Breast epithelium (tissue), 4 donors: ENCODE data around the gene ZNF518A. TPM values are rescaled to one million over a fixed set of nuclear protein-coding genes. Genes with fewer than 3 reads are reported as not detected.

ENCODE experiments used
- DNase-seq, 2 donors: peaks; one replicate each; pipeline ENCODE4 v3.0.0-alpha.2; 2019; ENCODE audit warnings: low spot score in 2 of 2
- H3K27ac ChIP-seq, 2 donors: fragments of 200-600 bp; sonication (generic) in 1 of 2; one replicate each; pipeline ENCODE4 v1.5.1; 2016 to 2019; ENCODE audit warnings: mild to moderate bottlenecking in 1 of 2
- H3K27me3 ChIP-seq, 2 donors: fragments of 200-600 bp; sonication (generic) in 1 of 2; one replicate each; pipeline versions ENCODE4 v1.5.1 to v1.6.0; 2017 to 2019; ENCODE audit warnings: control low read depth in 1 of 2, mild to moderate bottlenecking in 1 of 2
- H3K36me3 ChIP-seq: fragments of 200-600 bp; one replicate; pipeline ENCODE4 v1.5.1; 2019
- H3K4me1 ChIP-seq, 2 donors: fragments of 200-600 bp; sonication (generic); one replicate each; pipeline ENCODE4 v1.5.1; 2016 to 2019; ENCODE audit warnings: control low read depth in 1 of 2
- H3K4me3 ChIP-seq, 3 donors: fragments of 200-600 bp; sonication (generic); 1 replicate in 2 of 3; 2 replicates in 1 of 3; pipeline ENCODE4 v1.5.1; 2016 to 2019; ENCODE audit warnings: mild to moderate bottlenecking in 3 of 3, moderate library complexity in 2 of 3
- H3K9me3 ChIP-seq, 2 donors: fragments of 200-600 bp; sonication (generic) in 1 of 2; one replicate each; pipeline ENCODE4 v1.5.1; 2016 to 2019; ENCODE audit warnings: control low read depth in 1 of 2
- CTCF ChIP-seq, 3 donors: fragments of 450-650 bp; IDR thresholded peaks; one replicate each; pipeline ENCODE4 v1.5.1; 2016 to 2017; ENCODE audit warnings: antibody characterized with exemption in 3 of 3, mild to moderate bottlenecking in 3 of 3, moderate library complexity in 3 of 3
- POLR2A ChIP-seq: fragments of 450-650 bp; IDR thresholded peaks from one replicate; pipeline ENCODE4 v1.6.1; 2016; ENCODE audit warnings: antibody characterized with exemption, mild to moderate bottlenecking, moderate library complexity
- POLR2AphosphoS5 ChIP-seq, 3 donors: sonication (generic); formaldehyde crosslinking; IDR thresholded peaks; one replicate each; pipeline ENCODE4 v1.6.1; 2017; ENCODE audit warnings: antibody characterized with exemption in 3 of 3
- intact Hi-C: fragments of 100-400 bp; cut with DNase I; formaldehyde crosslinking; loops from one replicate; pipeline ENCODE4 v1.15.1; 2023; ENCODE audit warnings: low total_unique reads
- total RNA-seq, 3 donors: library from RNA; depleted of rRNA; stranded (reverse); fragments of >200 nt; gene quantifications; one replicate each; pipeline ENCODE4 v1.1.0, GENCODE V29; 2016

Gene ZNF518A
- total RNA-seq, 3 donors from 2014 or later = 18.1 to 33.7 (median 22.9) TPM

DNA sequence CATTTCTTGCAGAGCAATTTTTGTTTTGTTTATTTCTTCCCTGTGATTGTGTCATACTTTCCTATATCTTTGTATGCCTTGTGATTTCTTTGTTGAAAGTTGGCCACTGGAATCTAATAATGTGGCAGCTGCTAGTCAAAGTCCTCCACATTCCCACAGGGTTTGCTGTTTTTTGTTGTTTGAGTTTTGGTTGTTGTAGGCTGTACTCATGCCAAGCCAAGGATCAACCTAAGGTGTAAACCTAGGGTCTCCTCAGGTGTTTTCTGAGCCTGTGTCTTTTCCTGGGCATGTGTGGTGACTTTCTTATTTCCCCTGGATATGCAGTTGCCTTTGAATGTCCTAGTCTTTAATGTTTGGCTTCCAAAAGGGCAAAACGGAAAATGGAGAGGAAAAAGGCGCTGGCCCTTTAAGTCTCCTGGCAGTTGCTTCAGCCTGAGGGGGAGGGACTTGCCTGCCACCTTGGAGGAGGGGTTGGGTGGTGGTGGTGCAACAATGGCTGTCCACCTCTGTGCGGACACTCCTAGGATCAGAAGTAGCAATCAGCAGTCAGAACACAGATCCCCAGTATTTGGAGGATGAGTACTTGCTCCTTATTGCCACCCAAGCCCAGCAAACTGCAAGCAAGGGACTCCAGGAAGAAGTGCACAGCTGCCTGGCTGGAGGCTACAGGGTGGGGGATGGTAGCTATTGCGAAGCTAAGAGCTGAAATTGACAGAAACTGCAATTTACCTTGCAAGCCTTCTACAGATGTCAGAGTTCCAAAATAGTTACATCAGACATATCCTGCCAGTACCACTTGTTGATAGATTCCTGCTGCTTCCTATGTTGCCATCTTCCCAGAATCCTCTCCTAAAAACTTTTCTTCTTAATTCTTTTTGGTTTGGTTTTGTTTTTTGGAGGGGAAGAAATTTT is 5.6 kb upstream of the ZNF518A start:
- H3K4me1 ChIP-seq = no peaks in the 10 kb centered on the region
- H3K27me3 ChIP-seq = peaks cover 0 to 54% of the 10 kb centered on the region in 2 donors
- no peaks in the 10 kb centered on the region for H3K36me3 ChIP-seq
- intact Hi-C loops = no loop called here
- no peak overlapping the region for H3K27ac ChIP-seq
- no peak for DNase-seq
- TF ChIP-seq POLR2A = no peak
- TF ChIP-seq POLR2AphosphoS5 (IDR thresholded peaks at IDR 0.05) = peak in 1 of 3 donors; percentile 24
- no peaks in the 10 kb centered on the region for H3K9me3 ChIP-seq
- peak overlapping the region in 1 of 3 donors; percentile 12 for H3K4me3 ChIP-seq

DNA sequence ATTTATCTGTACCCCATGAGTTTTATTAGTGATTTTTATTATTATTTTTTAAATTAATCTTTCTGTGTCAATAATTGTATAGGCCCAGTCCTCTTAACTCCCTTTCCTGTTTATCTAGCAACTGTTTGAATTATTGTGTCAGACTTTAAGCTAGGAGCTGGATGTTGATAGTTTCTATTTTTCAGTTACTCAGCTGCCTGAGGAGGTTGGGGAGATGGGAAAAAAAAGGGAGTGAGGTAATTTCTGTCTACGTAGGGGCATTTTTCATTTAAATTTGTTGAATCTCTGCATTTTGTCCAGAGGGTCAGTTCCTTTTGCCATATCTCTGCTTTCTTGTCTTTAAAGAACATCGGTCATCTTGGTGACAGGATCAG is 5.0 kb upstream of the ZNF518A start:
- no peak for DNase-seq
- intact Hi-C loops = no loop called here
- Histone ChIP-seq H3K4me1 (no peaks in the 10 kb centered on the region), H3K4me3 (no peak overlapping the region), H3K9me3 (no peaks in the 10 kb centered on the region), H3K36me3 (no peaks in the 10 kb centered on the region), H3K27me3 (peaks cover 0 to 54% of the 10 kb centered on the region in 2 donors), H3K27ac (no peak overlapping the region)
- TF ChIP-seq POLR2A (no peak), CTCF (IDR thresholded peaks at IDR 0.05) (no peak), POLR2AphosphoS5 (IDR thresholded peaks at IDR 0.05) (no peak)

DNA sequence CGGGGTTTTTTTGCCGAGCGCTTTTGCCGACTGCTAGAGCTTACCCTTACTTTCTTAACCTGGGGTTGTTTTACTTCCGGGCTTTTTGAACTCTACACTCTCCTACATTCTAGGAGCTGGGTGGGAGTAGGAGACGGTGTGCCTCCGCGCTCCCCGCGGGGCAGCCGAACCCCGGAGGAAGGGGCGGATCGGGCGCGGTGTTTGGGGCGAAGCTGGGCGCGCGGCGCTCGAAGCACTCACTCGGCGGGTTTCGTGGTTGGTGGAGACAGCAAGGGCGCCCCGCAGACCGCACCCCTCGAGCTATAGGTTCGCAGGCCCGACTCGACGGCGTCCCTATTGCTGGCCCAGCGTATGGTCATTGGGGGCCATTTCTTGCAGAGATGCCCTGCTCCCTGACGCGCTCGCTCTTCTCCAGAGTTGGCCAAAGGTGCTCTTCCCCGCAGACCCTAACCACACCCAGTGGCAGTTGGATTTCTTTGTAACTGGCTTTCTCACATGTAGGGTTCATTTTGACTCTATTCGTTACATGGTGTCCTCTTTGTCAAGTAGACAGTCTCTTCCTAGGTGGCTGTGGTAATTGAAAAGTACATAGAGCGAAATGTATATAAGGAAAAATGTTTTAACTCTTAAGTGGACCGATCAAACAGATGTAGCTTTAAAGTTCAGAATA is 364 bp downstream of the ZNF518A start:
- intact Hi-C loops = no loop called here
- no peak for TF ChIP-seq POLR2AphosphoS5 (IDR thresholded peaks at IDR 0.05)
- no peak for TF ChIP-seq POLR2A
- TF ChIP-seq CTCF (IDR thresholded peaks at IDR 0.05) = no peak
- peak in 1 of 2 donors; percentile 53 for DNase-seq

DNA sequence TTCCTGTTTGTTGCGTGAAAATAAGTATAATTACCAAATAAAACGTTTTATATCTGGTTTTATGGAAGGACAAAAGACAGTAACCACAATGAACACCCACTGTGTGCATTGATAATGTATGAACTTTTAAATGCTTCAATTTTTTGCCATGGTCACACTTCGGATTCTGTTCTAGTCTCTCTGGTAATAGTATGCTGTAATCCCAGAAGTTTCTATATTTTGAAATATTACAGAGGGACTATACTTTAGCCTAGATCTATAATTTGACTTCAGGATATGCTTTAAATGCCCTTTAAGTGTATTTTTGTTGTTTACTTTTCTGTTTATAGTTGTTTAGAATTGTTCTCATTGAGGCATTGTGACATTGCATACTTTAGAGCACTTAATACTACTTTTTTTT is 1.5 kb downstream of the ZNF518A start:
- H3K36me3 ChIP-seq = peaks cover 11% of the 10 kb centered on the region
- H3K27ac ChIP-seq = no peak overlapping the region
- no peaks in the 10 kb centered on the region for H3K9me3 ChIP-seq
- intact Hi-C loops = no loop called here
- H3K27me3 ChIP-seq = peaks cover 0 to 17% of the 10 kb centered on the region in 2 donors
- H3K4me3 ChIP-seq = no peak overlapping the region
- peaks cover 0 to 8% of the 10 kb centered on the region in 2 donors for H3K4me1 ChIP-seq
- DNase-seq = no peak
- TF ChIP-seq POLR2AphosphoS5 (IDR thresholded peaks at IDR 0.05) (no peak), CTCF (IDR thresholded peaks at IDR 0.05) (no peak), POLR2A (no peak)

More for the DNA sequence above, 364 bp downstream of the ZNF518A start:
- H3K4me3 ChIP-seq = peak overlapping the region; percentile 80 to 85 (median 82)
- H3K36me3 ChIP-seq = peaks cover 11% of the 10 kb centered on the region
- peaks cover 0 to 8% of the 10 kb centered on the region in 2 donors for H3K4me1 ChIP-seq
- no peaks in the 10 kb centered on the region for H3K9me3 ChIP-seq
- peaks cover 0 to 17% of the 10 kb centered on the region in 2 donors for H3K27me3 ChIP-seq
- H3K27ac ChIP-seq = peak overlapping the region; percentile 96 to 98

DNA sequence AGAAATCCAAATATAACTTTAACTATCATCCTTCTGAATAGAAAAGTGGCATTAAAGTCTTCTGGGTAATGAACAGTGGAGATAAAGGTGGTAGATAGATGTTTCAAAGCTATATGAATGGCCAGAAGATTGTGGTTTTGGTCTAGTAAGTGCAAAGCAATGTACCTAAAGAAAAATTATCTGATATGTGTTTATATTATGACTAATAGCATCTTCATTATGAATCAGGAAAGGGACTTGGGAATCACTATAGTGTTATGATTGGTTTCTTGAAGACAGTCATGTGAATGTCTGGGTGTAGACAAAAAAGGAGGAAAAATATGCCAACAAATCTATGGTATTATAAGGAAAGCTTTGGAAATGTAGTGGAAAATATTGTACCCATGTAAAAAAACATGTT is 3.0 kb downstream of the ZNF518A start:
- H3K9me3 ChIP-seq = no peaks in the 10 kb centered on the region
- intact Hi-C loops = no loop called here

More for the DNA sequence above, 3.0 kb downstream of the ZNF518A start:
- TF ChIP-seq CTCF (IDR thresholded peaks at IDR 0.05) = no peak
- no peak for TF ChIP-seq POLR2AphosphoS5 (IDR thresholded peaks at IDR 0.05)
- no peak for TF ChIP-seq POLR2A
- H3K36me3 ChIP-seq = peaks cover 11% of the 10 kb centered on the region
- H3K27me3 ChIP-seq = peaks cover 0 to 2% of the 10 kb centered on the region in 2 donors
- no peak overlapping the region for H3K27ac ChIP-seq
- peaks cover 0 to 8% of the 10 kb centered on the region in 2 donors for H3K4me1 ChIP-seq
- no peak overlapping the region for H3K4me3 ChIP-seq
- no peak for DNase-seq
